Lower leg skin (tissue), 3 donors: ENCODE measurements around the gene DAGLB.

Experiments used
- CTCF ChIP-seq, 3 donors: fragments of 450-650 bp; IDR thresholded peaks; one replicate each; pipeline ENCODE4 v1.5.1; 2016; ENCODE audit warnings: antibody characterized with exemption in 3 of 3, mild to moderate bottlenecking in 3 of 3, moderate library complexity in 2 of 3
- POLR2A ChIP-seq, 2 donors: fragments of 450-650 bp; IDR thresholded peaks; one replicate each; pipeline ENCODE4 v1.6.1; 2016 to 2017; ENCODE audit warnings: antibody characterized with exemption in 2 of 2, mild to moderate bottlenecking in 1 of 2, moderate library complexity in 1 of 2

GRCh38 chr7:6479067-6479466, 31.3 kb upstream of the DAGLB start:
- TF ChIP-seq CTCF (IDR thresholded peaks at IDR 0.05) (no peak), POLR2A (IDR thresholded peaks at IDR 0.05) (no peak)
